TTC549 (cell line): ENCODE measurements around the gene TRAK1.

Source experiments
- FAIRE-seq: peaks from 2 replicates; lab custom pipeline; 2012; peaks lifted over from hg19 to GRCh38; lab: Jason Lieb, UNC

TRAK1 gene

GRCh38 chr3:42247576-42248027 is 156.4 kb downstream of the TRAK1 start:
- no peak for FAIRE-seq

- FAIRE-seq = no peak
Measured at GRCh38 chr3:42250761-42251160, 159.6 kb downstream of the TRAK1 start.

GRCh38 chr3:42254566-42254965 is 163.4 kb downstream of the TRAK1 start:
- FAIRE-seq = no peak

GRCh38 chr3:42256135-42256819 is 165.1 kb downstream of the TRAK1 start:
- no peak for FAIRE-seq

GRCh38 chr3:42257007-42257406 is 165.8 kb downstream of the TRAK1 start:
- no peak for FAIRE-seq

GRCh38 chr3:42262525-42262924 is 171.4 kb downstream of the TRAK1 start:
- no peak for FAIRE-seq

- no peak for FAIRE-seq
Measured at GRCh38 chr3:42263354-42264346, 172.5 kb downstream of the TRAK1 start.

GRCh38 chr3:42264399-42265058 is 173.4 kb downstream of the TRAK1 start:
- FAIRE-seq = no peak

GRCh38 chr3:42265059-42265991 is 174.2 kb downstream of the TRAK1 start:
- no peak for FAIRE-seq

- no peak for FAIRE-seq
Measured at GRCh38 chr3:42266085-42266484, 174.9 kb downstream of the TRAK1 start, which contains the start of gene CCK. TSS of gene CCK (minus strand) at chr3:42266185. CDS start at chr3:42263630, 2,555 bp downstream.

GRCh38 chr3:42267878-42268277 is 176.7 kb downstream of the TRAK1 start:
- no peak for FAIRE-seq

- no peak for FAIRE-seq
Measured at GRCh38 chr3:42269647-42270046, 178.5 kb downstream of the TRAK1 start.

GRCh38 chr3:42270561-42270960 is 179.4 kb downstream of the TRAK1 start:
- FAIRE-seq = no peak

GRCh38 chr3:42271786-42272185 is 180.6 kb downstream of the TRAK1 start:
- no peak for FAIRE-seq

GRCh38 chr3:42273361-42273760 is 182.2 kb downstream of the TRAK1 start:
- FAIRE-seq = no peak

- FAIRE-seq = no peak
Measured at GRCh38 chr3:42274266-42274665, 183.1 kb downstream of the TRAK1 start.

- no peak for FAIRE-seq
Measured at GRCh38 chr3:42275217-42275616, 184.1 kb downstream of the TRAK1 start.
